NK-92 (cell line): Measurements from ENCODE around the gene PLA2G2A.
"Not testable (repeated sequence)": the region's sequence is repeated elsewhere in the genome, so short reads cannot be mapped to it uniquely, and the experiment has no call there.

Experiments used
- DNase-seq: peaks from one replicate; lab custom pipeline; 2025; ENCODE audit not compliant: unreplicated experiment; lab: John Stamatoyannopoulos, UW

Gene PLA2G2A

GRCh38 chr1:19934336-19934735 is 45.1 kb downstream of the PLA2G2A start:
- DNase-seq: no peak

- no peak for DNase-seq
Observed at GRCh38 chr1:19932866-19933265, 46.6 kb downstream of the PLA2G2A start.

GRCh38 chr1:19927130-19927421 is 52.3 kb downstream of the PLA2G2A start:
- DNase-seq: not testable (repeated sequence)

- no peak for DNase-seq
Observed at GRCh38 chr1:19926296-19927129, 52.9 kb downstream of the PLA2G2A start.
